Activated naive CD8-positive, alpha-beta T cell (primary cell): ENCODE measurements around the gene FER1L5.

Source experiments
- H3K27ac Mint-ChIP-seq: one replicate; pipeline ENCODE4 v1.8.0; 2021; ENCODE audit warnings: mixed read lengths
- H3K27me3 Mint-ChIP-seq: one replicate; pipeline ENCODE4 v1.8.0; 2021; ENCODE audit warnings: mixed read lengths
- H3K36me3 Mint-ChIP-seq: one replicate; pipeline ENCODE4 v1.8.0; 2021; ENCODE audit warnings: mixed read lengths
- H3K4me1 Mint-ChIP-seq: one replicate; pipeline ENCODE4 v1.8.0; 2021; ENCODE audit warnings: low read depth, mixed read lengths
- H3K4me3 Mint-ChIP-seq: one replicate; pipeline ENCODE4 v1.8.0; 2021; ENCODE audit warnings: mild to moderate bottlenecking, mixed read lengths
- H3K9me3 Mint-ChIP-seq: one replicate; pipeline ENCODE4 v1.8.0; 2021; ENCODE audit warnings: low read depth, mixed read lengths

FER1L5 gene

DNA sequence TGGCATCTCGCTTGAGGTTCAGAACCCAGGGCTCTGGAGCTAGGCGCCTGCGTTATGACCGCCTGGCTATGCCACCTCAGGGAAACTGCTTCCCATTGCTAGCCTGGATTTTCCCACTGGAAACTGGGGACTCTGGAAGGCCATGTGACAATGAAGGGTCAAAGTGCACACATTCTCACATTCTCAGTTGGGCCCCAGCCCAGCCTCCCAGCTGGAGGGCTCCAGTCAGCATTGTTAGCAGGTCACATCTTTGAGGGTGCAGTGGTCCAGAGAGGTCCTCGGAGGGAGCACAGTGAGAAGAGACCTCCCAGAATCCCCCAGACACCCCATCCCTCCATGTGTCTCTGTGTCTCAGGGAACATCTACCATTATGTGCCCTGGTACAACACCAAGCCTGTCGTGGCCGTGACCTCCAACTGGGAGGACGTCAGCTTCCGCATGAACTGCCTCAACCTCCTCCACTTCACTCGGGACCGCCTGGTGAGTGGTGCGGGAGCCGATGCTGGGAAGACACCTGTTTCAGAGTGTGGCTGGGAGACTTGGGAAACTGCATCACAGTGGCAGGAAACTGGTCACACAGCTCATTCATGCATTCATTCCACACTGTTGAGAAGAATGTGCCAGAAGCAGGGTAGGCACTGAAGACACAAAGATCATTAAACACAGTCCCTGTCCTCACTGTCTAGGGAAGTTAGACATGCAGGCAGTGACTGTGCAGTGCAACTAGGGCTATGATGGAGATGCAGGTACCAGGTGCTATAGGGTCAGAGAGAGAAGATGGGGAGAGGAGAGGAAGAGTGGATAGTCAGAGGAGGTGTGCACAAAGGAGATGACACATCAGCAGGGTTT is 41.6 kb downstream of the FER1L5 start:
- H3K27ac Mint-ChIP-seq, result no peak overlapping the region
- no peaks in the 10 kb centered on the region for H3K9me3 Mint-ChIP-seq
- no peak overlapping the region for H3K4me3 Mint-ChIP-seq
- H3K27me3 Mint-ChIP-seq, result no peaks in the 10 kb centered on the region
- no peaks in the 10 kb centered on the region for H3K4me1 Mint-ChIP-seq
- H3K36me3 Mint-ChIP-seq, result no peaks in the 10 kb centered on the region

DNA sequence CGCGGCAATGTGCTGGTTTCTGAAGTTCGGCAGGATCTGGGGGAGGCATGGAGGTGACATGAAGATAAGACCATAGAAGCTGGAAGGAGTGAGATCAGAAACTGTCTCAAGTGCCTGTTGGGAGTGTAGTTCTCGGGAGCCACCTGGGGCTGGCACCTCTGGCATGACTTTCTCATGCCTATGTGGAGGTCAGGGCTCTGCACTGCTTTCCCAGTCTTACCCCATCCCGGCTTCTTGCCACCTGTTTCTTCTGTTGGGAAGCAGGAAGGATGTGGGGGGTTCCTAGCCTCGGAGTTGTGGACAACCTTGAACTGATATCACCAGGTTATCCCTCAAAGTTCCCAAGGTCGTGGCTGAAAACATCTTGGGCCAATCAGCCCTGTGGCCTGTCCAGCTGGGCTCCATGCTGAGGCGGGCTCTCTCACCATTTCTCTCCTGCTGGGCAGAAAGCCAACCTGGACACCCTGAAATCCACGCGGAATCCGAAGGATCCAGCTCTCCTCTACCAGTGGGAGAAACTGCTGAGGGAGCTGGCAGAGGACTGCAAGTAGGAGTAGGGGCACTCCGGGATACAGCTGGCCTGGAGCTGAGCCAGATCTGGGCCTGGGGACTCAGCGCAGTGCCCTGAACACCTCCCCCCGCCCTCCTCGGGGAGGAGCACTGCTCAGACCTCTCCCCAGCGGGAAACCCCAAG is 42.5 kb downstream of the FER1L5 start:
- Mint-ChIP-seq H3K4me3 (no peak overlapping the region), H3K9me3 (no peaks in the 10 kb centered on the region), H3K36me3 (no peaks in the 10 kb centered on the region), H3K27me3 (no peaks in the 10 kb centered on the region), H3K4me1 (no peaks in the 10 kb centered on the region), H3K27ac (no peak overlapping the region)

DNA sequence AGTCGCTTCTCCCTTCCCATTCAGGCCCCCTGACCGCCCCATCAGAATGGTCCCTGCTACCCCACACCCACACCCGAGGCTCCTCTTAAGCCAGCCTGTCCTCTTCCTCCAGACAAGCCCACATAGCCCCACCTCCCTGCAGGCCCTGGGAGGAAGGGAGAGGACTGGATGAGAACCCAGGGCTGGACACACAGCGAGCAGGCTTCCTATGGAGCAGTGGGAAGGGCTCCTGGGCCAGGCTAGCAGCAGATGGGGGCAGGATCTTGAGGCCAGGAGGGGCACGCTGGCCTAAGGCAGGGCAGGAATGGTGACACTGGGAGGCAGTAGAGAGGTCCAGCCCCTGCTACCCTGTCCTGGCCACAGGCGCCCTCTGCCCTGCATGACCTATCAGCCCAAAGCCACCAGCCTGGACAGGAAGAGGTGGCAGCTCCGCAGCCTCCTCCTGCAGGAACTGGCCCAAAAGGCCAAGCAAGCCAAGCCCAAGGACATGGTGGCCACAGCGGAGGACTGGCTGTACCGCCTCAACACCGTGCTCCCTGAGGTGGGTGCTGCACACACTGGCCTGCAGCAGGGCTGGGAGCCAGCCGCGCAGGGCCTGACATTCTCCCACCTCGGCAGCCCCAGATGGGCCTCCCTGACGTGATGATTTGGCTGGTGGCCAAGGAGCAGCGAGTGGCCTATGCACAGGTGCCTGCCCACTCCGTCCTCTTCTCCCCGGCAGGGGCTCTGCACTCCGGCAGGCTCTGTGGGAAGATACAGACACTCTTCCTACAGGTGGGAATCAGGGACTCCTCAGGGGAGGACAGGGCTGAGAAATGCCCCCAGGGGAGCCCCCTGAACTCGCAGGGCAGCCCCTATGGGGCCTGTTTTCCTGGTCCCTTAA is 43.3 kb downstream of the FER1L5 start:
- H3K4me3 Mint-ChIP-seq, result no peak overlapping the region
- no peaks in the 10 kb centered on the region for H3K4me1 Mint-ChIP-seq
- no peaks in the 10 kb centered on the region for H3K36me3 Mint-ChIP-seq
- no peaks in the 10 kb centered on the region for H3K9me3 Mint-ChIP-seq
- H3K27ac Mint-ChIP-seq, result no peak overlapping the region
- no peaks in the 10 kb centered on the region for H3K27me3 Mint-ChIP-seq

GRCh38 chr2:96687266-96687665 is 44.7 kb downstream of the FER1L5 start:
- Mint-ChIP-seq H3K27me3 (no peaks in the 10 kb centered on the region), H3K4me3 (no peak overlapping the region), H3K27ac (no peak overlapping the region), H3K9me3 (no peaks in the 10 kb centered on the region), H3K36me3 (no peaks in the 10 kb centered on the region), H3K4me1 (no peaks in the 10 kb centered on the region)

DNA sequence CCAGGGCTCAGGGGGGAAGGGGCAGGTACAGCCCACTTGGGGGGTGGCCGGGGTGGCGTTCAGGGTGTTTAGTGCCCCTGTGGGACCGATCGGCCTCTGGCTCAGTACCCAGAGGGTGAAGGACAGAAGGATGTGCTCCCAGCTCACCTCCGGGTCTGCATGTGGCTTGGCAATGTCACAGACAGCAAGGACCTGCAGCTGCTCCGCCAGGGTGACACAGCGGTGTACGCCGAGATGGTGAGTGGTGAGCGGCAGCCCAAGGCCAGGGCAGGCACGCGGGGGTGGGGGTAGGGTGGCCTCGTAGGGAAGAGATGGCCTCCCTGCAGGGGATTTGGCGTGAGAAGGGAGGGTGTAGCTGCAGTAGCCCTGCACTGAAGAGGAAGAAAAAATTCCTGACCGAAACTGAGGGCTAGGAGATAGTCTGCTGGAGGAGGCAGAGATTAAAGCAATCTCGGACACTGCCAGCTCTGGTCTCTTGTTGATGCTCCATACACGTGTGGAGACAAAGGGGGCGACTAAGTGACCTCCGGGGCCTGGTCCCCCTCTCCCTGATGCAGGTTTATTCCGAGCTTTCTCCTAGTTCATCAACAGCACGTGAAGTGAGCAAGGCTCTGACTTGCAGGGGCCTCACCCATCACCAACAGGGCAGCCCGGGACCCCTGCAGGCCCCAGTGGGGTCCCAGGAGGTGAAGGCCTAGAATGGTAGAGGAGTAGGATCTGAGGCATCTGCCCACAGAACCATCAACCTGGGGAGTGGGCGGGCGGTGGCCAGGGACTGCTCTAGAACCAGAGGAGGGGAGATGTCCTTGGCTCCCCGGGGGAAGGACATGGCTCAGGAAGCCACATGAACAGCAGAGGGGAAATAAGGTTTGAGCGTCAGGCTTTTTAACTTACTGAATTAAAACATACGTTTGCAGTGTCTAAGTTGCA is 45.4 kb downstream of the FER1L5 start:
- no peak overlapping the region for H3K27ac Mint-ChIP-seq

GRCh38 chr2:96688649-96689430 is 46.3 kb downstream of the FER1L5 start:
- no peak overlapping the region for H3K27ac Mint-ChIP-seq
- H3K9me3 Mint-ChIP-seq, result no peaks in the 10 kb centered on the region
- no peaks in the 10 kb centered on the region for H3K4me1 Mint-ChIP-seq
- H3K27me3 Mint-ChIP-seq, result no peaks in the 10 kb centered on the region
- H3K4me3 Mint-ChIP-seq, result no peak overlapping the region
- no peaks in the 10 kb centered on the region for H3K36me3 Mint-ChIP-seq

More for the DNA sequence above, 45.4 kb downstream of the FER1L5 start:
- H3K27me3 Mint-ChIP-seq, result no peaks in the 10 kb centered on the region
- no peaks in the 10 kb centered on the region for H3K36me3 Mint-ChIP-seq
- H3K4me3 Mint-ChIP-seq, result no peak overlapping the region
- no peaks in the 10 kb centered on the region for H3K9me3 Mint-ChIP-seq
- no peaks in the 10 kb centered on the region for H3K4me1 Mint-ChIP-seq

DNA sequence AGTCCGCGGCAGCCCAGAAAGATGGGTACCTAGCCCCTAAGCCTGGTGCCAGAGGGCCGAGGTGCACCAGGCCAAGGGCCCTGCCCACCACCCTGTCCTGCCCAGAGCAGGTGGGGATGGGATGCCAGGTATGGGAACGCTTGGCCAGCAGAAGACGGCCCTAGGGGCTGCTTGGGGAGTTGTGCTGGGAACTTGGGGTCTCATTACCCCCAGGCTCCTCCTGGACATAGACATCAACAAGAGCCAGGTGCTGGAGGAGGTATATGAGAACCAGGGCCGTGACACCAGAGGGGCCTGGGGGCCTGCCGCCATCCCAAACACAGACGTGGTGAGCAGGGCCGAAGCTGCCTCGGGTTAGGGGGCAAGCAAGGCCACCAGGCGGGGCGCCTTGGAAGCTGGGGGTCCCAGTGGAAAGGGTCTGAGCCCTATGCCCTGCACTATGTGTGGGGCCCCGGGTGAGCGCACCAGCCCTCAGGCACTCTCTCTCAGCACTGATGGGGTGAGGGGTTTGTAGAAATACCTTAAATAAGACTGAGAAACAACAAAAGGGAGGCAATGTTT is 46.9 kb downstream of the FER1L5 start:
- no peaks in the 10 kb centered on the region for H3K4me1 Mint-ChIP-seq
- H3K9me3 Mint-ChIP-seq, result no peaks in the 10 kb centered on the region
- H3K36me3 Mint-ChIP-seq, result no peaks in the 10 kb centered on the region
- H3K27ac Mint-ChIP-seq, result no peak overlapping the region
- no peaks in the 10 kb centered on the region for H3K27me3 Mint-ChIP-seq
- H3K4me3 Mint-ChIP-seq, result no peak overlapping the region

- Mint-ChIP-seq H3K27ac (no peak overlapping the region), H3K4me3 (no peak overlapping the region), H3K4me1 (no peaks in the 10 kb centered on the region), H3K9me3 (no peaks in the 10 kb centered on the region), H3K36me3 (no peaks in the 10 kb centered on the region), H3K27me3 (no peaks in the 10 kb centered on the region)
Measured at GRCh38 chr2:96690306-96691021, 47.9 kb downstream of the FER1L5 start.

DNA sequence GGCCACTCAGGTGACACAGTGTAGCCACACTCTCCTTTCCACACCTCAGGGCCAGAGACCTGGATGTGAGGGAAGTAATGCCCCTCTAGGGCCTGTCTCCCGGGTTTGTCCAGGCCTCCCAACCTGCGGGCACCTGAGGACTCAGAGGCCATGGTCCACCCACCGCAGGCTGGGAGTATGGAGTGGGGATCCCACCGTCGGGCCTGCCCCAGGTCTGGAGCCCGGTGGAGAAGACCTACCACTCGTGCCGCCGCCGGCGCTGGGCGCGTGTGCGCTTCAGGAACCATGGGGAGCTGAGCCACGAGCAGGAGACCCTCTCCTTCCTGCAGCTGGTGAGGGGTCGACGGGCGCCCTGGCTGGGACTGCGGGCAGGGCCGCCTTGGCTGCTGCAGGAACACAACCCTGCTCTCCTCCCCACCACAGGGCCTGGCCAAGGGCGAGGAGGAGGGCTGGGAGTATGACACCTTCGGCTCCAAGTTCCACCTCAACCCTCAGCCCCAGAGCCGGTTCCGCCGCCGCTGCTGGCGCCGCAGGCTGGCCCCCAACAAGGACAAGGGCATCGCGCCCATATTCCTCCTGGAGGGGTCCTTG is 48.6 kb downstream of the FER1L5 start:
- Mint-ChIP-seq H3K27ac (no peak overlapping the region), H3K4me1 (no peaks in the 10 kb centered on the region)

GRCh38 chr2:96692094-96692971 is 49.8 kb downstream of the FER1L5 start:
- no peaks in the 10 kb centered on the region for H3K9me3 Mint-ChIP-seq
- H3K27me3 Mint-ChIP-seq, result no peaks in the 10 kb centered on the region
- no peaks in the 10 kb centered on the region for H3K4me1 Mint-ChIP-seq
- no peak overlapping the region for H3K27ac Mint-ChIP-seq
- H3K36me3 Mint-ChIP-seq, result no peaks in the 10 kb centered on the region
- no peak overlapping the region for H3K4me3 Mint-ChIP-seq

More for the DNA sequence above, 48.6 kb downstream of the FER1L5 start:
- H3K4me3 Mint-ChIP-seq, result no peak overlapping the region
- no peaks in the 10 kb centered on the region for H3K36me3 Mint-ChIP-seq
- H3K27me3 Mint-ChIP-seq, result no peaks in the 10 kb centered on the region
- no peaks in the 10 kb centered on the region for H3K9me3 Mint-ChIP-seq

GRCh38 chr2:96693286-96694200 is 51.0 kb downstream of the FER1L5 start:
- H3K9me3 Mint-ChIP-seq, result no peaks in the 10 kb centered on the region
- H3K4me1 Mint-ChIP-seq, result no peaks in the 10 kb centered on the region
- no peak overlapping the region for H3K27ac Mint-ChIP-seq
- H3K4me3 Mint-ChIP-seq, result no peak overlapping the region
- H3K36me3 Mint-ChIP-seq, result no peaks in the 10 kb centered on the region
- H3K27me3 Mint-ChIP-seq, result no peaks in the 10 kb centered on the region
